GM21619 (cell line): ENCODE measurements around the gene MACROD1.

Source experiments
- ATAC-seq: cut with Tn5 transposase; IDR thresholded peaks from one replicate; pipeline ENCODE4 v1.9.1; 2021; ENCODE audit not compliant: unreplicated experiment

MACROD1 gene

GRCh38 chr11:64019106-64020037 is 146.5 kb downstream of the MACROD1 start:
- ATAC-seq: no peak

- no peak for ATAC-seq
Observed at GRCh38 chr11:64018310-64018709, 147.6 kb downstream of the MACROD1 start.

GRCh38 chr11:64017945-64018224 is 148.0 kb downstream of the MACROD1 start:
- ATAC-seq: no peak

GRCh38 chr11:64015935-64016845 is 149.7 kb downstream of the MACROD1 start:
- ATAC-seq: no peak

DNA sequence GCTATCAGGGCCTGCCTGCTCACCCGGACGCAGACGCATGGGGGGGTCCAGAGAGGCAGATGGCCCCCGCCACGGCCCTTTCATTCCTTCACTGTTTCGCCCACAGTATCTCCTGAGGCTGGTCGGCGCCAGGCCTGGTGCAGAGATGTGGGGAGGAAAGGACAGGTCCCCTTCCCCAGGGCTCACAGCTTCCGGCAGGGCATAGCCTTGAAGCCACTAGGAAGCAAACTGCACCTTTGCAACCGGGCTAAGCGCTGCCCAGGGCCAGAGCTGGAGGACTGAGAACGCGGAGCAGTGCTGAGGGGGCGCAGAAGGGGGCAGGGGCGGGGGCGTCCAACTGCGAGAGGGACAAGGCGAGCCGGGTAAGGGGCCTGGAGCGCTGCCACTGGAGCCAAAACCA is 150.4 kb downstream of the MACROD1 start:
- ATAC-seq: no peak

GRCh38 chr11:64014356-64014755 is 151.6 kb downstream of the MACROD1 start:
- ATAC-seq: no peak

- ATAC-seq: no peak
Observed at GRCh38 chr11:64013141-64013896, 152.6 kb downstream of the MACROD1 start.

GRCh38 chr11:64011371-64011770 is 154.5 kb downstream of the MACROD1 start:
- no peak for ATAC-seq

- no peak for ATAC-seq
Observed at GRCh38 chr11:64010783-64011182, 155.1 kb downstream of the MACROD1 start.

DNA sequence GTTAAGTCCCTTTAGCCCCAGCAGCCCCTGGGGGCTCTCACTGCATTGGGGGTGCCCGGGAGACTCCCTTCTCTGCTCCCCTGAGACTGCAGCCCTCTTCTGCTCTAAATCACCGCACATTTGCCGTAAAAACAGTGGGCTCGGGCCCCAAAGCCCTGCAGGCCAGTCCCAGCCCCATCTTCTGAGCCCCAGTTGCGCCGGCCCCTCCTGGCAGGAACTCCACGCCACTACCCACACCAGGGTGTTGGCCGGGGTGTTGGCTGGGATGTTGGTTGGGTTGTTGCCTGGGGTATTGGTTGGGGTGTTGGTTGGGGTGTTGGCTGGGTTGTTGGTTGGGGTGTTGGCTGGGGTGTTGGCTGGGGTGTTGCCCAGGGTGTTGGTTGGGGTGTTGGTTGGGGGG is 156.2 kb downstream of the MACROD1 start:
- ATAC-seq: no peak

GRCh38 chr11:64008914-64009633 is 156.8 kb downstream of the MACROD1 start:
- no peak for ATAC-seq

DNA sequence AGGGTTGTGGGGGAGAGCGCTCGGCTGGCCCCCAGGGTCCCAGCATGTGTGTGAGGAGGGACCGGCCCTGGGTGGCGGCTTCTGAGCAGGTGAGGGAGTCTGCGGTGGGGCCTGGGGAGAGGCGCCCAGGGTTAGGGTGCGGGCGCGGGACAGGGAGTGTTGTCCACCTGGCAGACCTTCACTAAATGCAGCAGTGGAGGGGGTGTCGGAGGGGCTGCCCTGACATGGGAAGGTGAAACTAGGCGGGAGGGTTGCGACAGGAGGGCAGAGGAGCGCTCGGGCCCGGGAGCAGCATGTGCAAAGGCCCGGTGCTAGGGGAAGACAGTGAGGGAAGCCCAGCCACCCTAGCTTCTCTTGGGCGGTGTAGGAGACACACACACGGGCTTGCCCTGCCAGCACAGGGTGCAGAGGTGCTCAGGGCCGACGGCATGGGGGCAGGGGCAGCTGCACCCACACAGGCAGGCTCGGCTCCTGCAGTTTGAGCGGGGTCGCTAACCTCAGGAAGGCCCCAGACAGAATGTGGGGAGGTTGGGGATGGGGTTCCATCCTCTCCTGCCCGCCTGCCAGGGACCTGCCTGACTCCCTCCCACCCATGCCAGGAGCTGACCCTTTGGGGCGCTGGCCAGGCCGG is 157.5 kb downstream of the MACROD1 start:
- ATAC-seq: no peak

- ATAC-seq: no peak
Observed at GRCh38 chr11:64007629-64008282, 158.2 kb downstream of the MACROD1 start.

DNA sequence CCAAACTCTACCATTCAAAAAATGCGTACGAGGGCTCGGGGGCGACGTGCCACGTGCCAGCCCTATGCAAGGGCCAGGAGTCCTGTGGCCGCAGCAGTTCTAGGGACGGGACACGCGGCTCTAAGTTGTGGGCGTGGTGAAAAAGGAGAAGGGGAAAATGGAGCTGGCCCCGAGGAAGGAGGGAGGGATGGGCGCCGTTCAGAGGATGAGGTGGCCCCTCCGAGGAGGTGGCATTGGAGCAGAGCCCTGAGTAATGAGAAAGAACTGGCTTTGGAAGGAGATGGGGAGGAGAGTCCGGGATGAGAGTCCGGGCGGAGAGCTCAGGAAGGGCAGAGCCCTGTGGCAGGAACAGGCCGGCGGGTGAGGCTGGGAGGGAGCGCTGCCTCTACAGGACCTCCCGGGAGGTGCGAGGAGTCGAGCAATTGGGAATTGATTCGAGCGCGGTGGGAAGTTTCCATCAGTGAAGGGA is 158.7 kb downstream of the MACROD1 start:
- ATAC-seq: no peak

- ATAC-seq: no peak
Observed at GRCh38 chr11:64006398-64006797, 159.5 kb downstream of the MACROD1 start.

- ATAC-seq: no peak
Observed at GRCh38 chr11:64005691-64006090, 160.2 kb downstream of the MACROD1 start.

DNA sequence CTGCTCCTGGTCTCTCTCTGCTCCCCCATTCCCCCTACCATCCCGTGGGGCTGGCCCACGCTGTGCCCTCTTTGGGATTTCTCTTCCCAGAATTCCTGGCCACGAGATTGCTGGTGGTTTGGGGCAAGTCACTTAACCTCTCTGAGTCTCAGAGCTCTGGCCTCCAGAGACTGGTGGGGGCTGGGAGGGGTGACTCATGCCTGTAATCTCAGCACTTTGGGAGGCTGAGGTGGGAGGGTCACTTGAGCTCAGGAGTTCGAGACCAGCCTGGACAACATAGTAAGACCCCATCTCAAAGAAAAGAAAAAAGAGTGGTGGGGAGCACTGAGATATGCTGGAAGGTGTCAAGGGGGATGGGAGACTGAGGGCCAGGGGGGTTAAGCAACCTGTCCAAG is 161.3 kb downstream of the MACROD1 start:
- ATAC-seq: no peak

- no peak for ATAC-seq
Observed at GRCh38 chr11:64003807-64004589, 161.9 kb downstream of the MACROD1 start.
